ENCODE measurements around the gene MAP3K5. TPM values are rescaled to one million over a fixed set of nuclear protein-coding genes. Genes with fewer than 3 reads are reported as not detected.

Gene MAP3K5
- total RNA-seq, 1 donor from 2014 or later, result 1.7 TPM

DNA sequence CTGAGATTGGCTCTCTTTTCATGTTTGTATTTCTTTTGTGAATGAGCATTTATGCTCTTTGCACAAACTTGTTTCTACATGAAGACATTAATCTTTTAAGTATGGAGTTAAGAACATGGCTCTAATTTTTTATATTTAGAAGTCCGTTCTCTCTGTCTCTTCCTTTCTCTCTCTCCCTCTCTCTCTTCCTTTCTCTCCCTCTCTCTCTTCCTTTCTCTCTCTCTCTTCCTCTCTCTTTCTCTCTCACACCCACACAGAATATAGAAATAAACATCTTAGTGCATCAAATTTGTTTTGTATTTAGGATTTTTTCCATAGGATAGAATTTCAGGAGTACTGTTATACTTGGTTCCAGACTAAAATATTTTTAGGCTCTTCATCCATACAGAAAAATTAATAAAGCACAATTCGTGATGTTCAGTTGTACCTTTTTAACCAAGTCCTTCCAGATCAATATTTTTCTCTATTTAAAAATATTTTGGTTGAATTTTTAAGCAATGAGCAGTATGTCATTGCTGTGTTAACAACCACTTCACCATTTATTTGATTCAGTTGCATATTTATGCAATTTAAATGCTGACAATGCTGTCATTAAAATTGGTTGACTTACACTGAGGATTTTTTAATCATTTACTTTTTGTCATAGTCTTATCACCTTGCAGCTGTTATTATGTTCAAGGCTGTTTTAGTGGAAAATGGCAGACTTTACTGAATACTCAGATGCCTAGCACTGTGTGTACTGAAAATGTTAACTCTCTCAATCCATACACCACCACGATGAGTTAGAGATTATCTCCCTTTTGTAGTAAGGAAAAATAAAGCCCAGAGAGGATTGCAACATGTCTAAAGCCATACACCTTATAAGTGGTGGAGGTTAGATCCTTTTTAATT lies 129.7 kb downstream of the MAP3K5 start:
- peaks cover 3% of the 10 kb centered on the region for H3K36me3 Mint-ChIP-seq (ENCODE audit: low read depth, unreplicated experiment)
- Histone ChIP-seq H3K79me2 (ENCODE audit: insufficient read depth, low read length) (no peaks in the 10 kb centered on the region), H3K27ac (ENCODE audit: low read depth, low read length) (no peak overlapping the region), H3K36me3 (ENCODE audit: insufficient read depth, low read length) (no peaks in the 10 kb centered on the region), H3K9me3 (ENCODE audit: insufficient read depth, low read depth, low read length) (no peaks in the 10 kb centered on the region), H3K4me2 (ENCODE audit: low read length) (no peak overlapping the region), H3K4me3 (ENCODE audit: insufficient read depth, low read depth, low read length) (no peak overlapping the region), H3K4me1 (ENCODE audit: insufficient read depth, low read length) (no peaks in the 10 kb centered on the region), H3K27me3 (ENCODE audit: insufficient read depth, low read length) (no peaks in the 10 kb centered on the region), H2AFZ (ENCODE audit: low read depth, low read length) (no peak overlapping the region), H3K9ac (ENCODE audit: low read length) (no peak overlapping the region), H4K20me1 (ENCODE audit: insufficient read depth, low read length) (no peaks in the 10 kb centered on the region)
- TF ChIP-seq CTCF (IDR thresholded peaks at IDR 0.05; ENCODE audit: insufficient read depth, low read depth, low read length) (no peak), EZH2 (IDR thresholded peaks at IDR 0.05; ENCODE audit: insufficient read depth, low read length) (no peak)
- no peak for FAIRE-seq
- H3K4me3 Mint-ChIP-seq (ENCODE audit: unreplicated experiment), result no peak overlapping the region
- no peaks in the 10 kb centered on the region for H3K27me3 Mint-ChIP-seq (ENCODE audit: low read depth, unreplicated experiment)
- peaks cover 3% of the 10 kb centered on the region for H3K4me1 Mint-ChIP-seq (ENCODE audit: low read depth, unreplicated experiment)
- no peak overlapping the region for H3K27ac Mint-ChIP-seq (ENCODE audit: unreplicated experiment)
- H3K9me3 Mint-ChIP-seq (ENCODE audit: unreplicated experiment), result no peaks in the 10 kb centered on the region
- DNase-seq (ENCODE audit: low read depth), result no peak

GRCh38 chr6:136660727-136661126 lies 131.6 kb downstream of the MAP3K5 start:
- no peak overlapping the region for H3K4me3 ChIP-seq (ENCODE audit: insufficient read depth, low read depth, low read length)
- H3K27ac ChIP-seq (ENCODE audit: low read depth, low read length), result no peak overlapping the region
- DNase-seq (ENCODE audit: low read depth) (no peak), FAIRE-seq (no peak)
- H3K4me1 ChIP-seq (ENCODE audit: insufficient read depth, low read length), result no peaks in the 10 kb centered on the region
- no peaks in the 10 kb centered on the region for H3K9me3 ChIP-seq (ENCODE audit: insufficient read depth, low read depth, low read length)
- H3K9me3 Mint-ChIP-seq (ENCODE audit: unreplicated experiment), result no peaks in the 10 kb centered on the region
- H2AFZ ChIP-seq (ENCODE audit: low read depth, low read length), result no peak overlapping the region
- H3K4me3 Mint-ChIP-seq (ENCODE audit: unreplicated experiment), result no peak overlapping the region
- TF ChIP-seq CTCF (IDR thresholded peaks at IDR 0.05; ENCODE audit: insufficient read depth, low read depth, low read length) (no peak), EZH2 (IDR thresholded peaks at IDR 0.05; ENCODE audit: insufficient read depth, low read length) (no peak)
- peaks cover 3% of the 10 kb centered on the region for H3K36me3 Mint-ChIP-seq (ENCODE audit: low read depth, unreplicated experiment)
- no peak overlapping the region for H3K4me2 ChIP-seq (ENCODE audit: low read length)
- H4K20me1 ChIP-seq (ENCODE audit: insufficient read depth, low read length), result no peaks in the 10 kb centered on the region
- no peaks in the 10 kb centered on the region for H3K27me3 Mint-ChIP-seq (ENCODE audit: low read depth, unreplicated experiment)
- no peak overlapping the region for H3K27ac Mint-ChIP-seq (ENCODE audit: unreplicated experiment)
- H3K4me1 Mint-ChIP-seq (ENCODE audit: low read depth, unreplicated experiment), result peaks cover 4% of the 10 kb centered on the region
- H3K36me3 ChIP-seq (ENCODE audit: insufficient read depth, low read length), result no peaks in the 10 kb centered on the region
- H3K9ac ChIP-seq (ENCODE audit: low read length), result no peak overlapping the region
- no peaks in the 10 kb centered on the region for H3K27me3 ChIP-seq (ENCODE audit: insufficient read depth, low read length)
- no peaks in the 10 kb centered on the region for H3K79me2 ChIP-seq (ENCODE audit: insufficient read depth, low read length)

- H3K4me3 ChIP-seq (ENCODE audit: insufficient read depth, low read depth, low read length), result no peak overlapping the region
- no peak for DNase-seq (ENCODE audit: low read depth)
- no peak overlapping the region for H2AFZ ChIP-seq (ENCODE audit: low read depth, low read length)
- H3K27me3 Mint-ChIP-seq (ENCODE audit: low read depth, unreplicated experiment), result no peaks in the 10 kb centered on the region
- no peak overlapping the region for H3K4me2 ChIP-seq (ENCODE audit: low read length)
- no peak for FAIRE-seq
- no peak overlapping the region for H3K4me3 Mint-ChIP-seq (ENCODE audit: unreplicated experiment)
- H3K27ac Mint-ChIP-seq (ENCODE audit: unreplicated experiment), result no peak overlapping the region
- H3K9ac ChIP-seq (ENCODE audit: low read length), result no peak overlapping the region
- no peaks in the 10 kb centered on the region for H3K4me1 ChIP-seq (ENCODE audit: insufficient read depth, low read length)
- H3K9me3 Mint-ChIP-seq (ENCODE audit: unreplicated experiment), result no peaks in the 10 kb centered on the region
- TF ChIP-seq EZH2 (IDR thresholded peaks at IDR 0.05; ENCODE audit: insufficient read depth, low read length), result no peak
- TF ChIP-seq CTCF (IDR thresholded peaks at IDR 0.05; ENCODE audit: insufficient read depth, low read depth, low read length), result no peak
- no peaks in the 10 kb centered on the region for H3K27me3 ChIP-seq (ENCODE audit: insufficient read depth, low read length)
- no peaks in the 10 kb centered on the region for H3K36me3 ChIP-seq (ENCODE audit: insufficient read depth, low read length)
- no peaks in the 10 kb centered on the region for H3K9me3 ChIP-seq (ENCODE audit: insufficient read depth, low read depth, low read length)
- H4K20me1 ChIP-seq (ENCODE audit: insufficient read depth, low read length), result no peaks in the 10 kb centered on the region
- no peak overlapping the region for H3K27ac ChIP-seq (ENCODE audit: low read depth, low read length)
- H3K79me2 ChIP-seq (ENCODE audit: insufficient read depth, low read length), result no peaks in the 10 kb centered on the region
- H3K4me1 Mint-ChIP-seq (ENCODE audit: low read depth, unreplicated experiment), result peaks cover 4% of the 10 kb centered on the region
- peaks cover 3% of the 10 kb centered on the region for H3K36me3 Mint-ChIP-seq (ENCODE audit: low read depth, unreplicated experiment)
Observed at GRCh38 chr6:136659991-136660499, 132.2 kb downstream of the MAP3K5 start.
